OCI-LY7 (cell line): ENCODE measurements around the gene RBM6. TPM values are rescaled to one million over a fixed set of nuclear protein-coding genes. Genes with fewer than 3 reads are reported as not detected.
A peak's percentile ranks its signal among the peaks of the same experiment; 100 is the strongest.
"Not testable (repeated sequence)": the region's sequence is repeated elsewhere in the genome, so short reads cannot be mapped to it uniquely, and the experiment has no call there.

ENCODE experiments used
- BruUV-seq: library from RNA; stranded (reverse); fragments of 400-500 nt; replicated peaks from 2 replicates; lab custom pipeline; 2021; lab: Mats Ljungman, UMichigan
- CTCF ChIA-PET: fragments of 300-600 bp; sonication (Branson Sonifier 250); formaldehyde crosslinking; loops from one replicate; lab custom pipeline; 2022; ENCODE audit warnings: antibody characterized with exemption; ENCODE audit not compliant: unreplicated experiment; lab: Charles Lee
- POLR2A ChIA-PET: fragments of 300-600 bp; sonication (Branson Sonifier 250); formaldehyde crosslinking; loops from one replicate; lab custom pipeline; 2022; ENCODE audit warnings: antibody characterized with exemption; lab: Charles Lee
- DNase-seq: peaks from one replicate; pipeline ENCODE4 v3.0.0-alpha.2; 2015; ENCODE audit warnings: low spot score
- H2AFZ ChIP-seq: fragments of 200-600 bp; sonication (generic), shearing (Covaris generic); 2 replicates; pipeline ENCODE4 v1.6.1; 2014; ENCODE audit warnings: mild to moderate bottlenecking, antibody characterized with exemption, low read length, moderate library complexity
- H3K27ac ChIP-seq: fragments of 200-600 bp; sonication (generic); 2 replicates; pipeline ENCODE4 v1.5.1; 2014; ENCODE audit warnings: mixed run types, low read depth, mild to moderate bottlenecking, moderate library complexity, low read length, inconsistent platforms; ENCODE audit not compliant: poor library complexity, severe bottlenecking
- H3K36me3 ChIP-seq: fragments of 200-600 bp; sonication (generic); 2 replicates; pipeline ENCODE4 v1.6.1; 2014; ENCODE audit warnings: mild to moderate bottlenecking, antibody characterized with exemption, low read length, moderate library complexity, mixed read lengths; ENCODE audit not compliant: insufficient read depth
- H3K4me1 ChIP-seq: fragments of 200-600 bp; sonication (generic); 2 replicates; pipeline ENCODE4 v1.5.1; 2014; ENCODE audit warnings: mild to moderate bottlenecking, low read length; ENCODE audit not compliant: insufficient read depth, poor library complexity, severe bottlenecking
- H3K4me2 ChIP-seq: fragments of 200-600 bp; sonication (generic); 2 replicates; pipeline ENCODE4 v1.6.1; 2014; ENCODE audit warnings: mild to moderate bottlenecking, low read length
- H3K4me3 ChIP-seq: fragments of 200-600 bp; sonication (generic); 2 replicates; pipeline ENCODE4 v1.5.1; 2014; ENCODE audit warnings: mild to moderate bottlenecking, low read depth, low read length; ENCODE audit not compliant: poor library complexity, severe bottlenecking
- H3K79me2 ChIP-seq: fragments of 200-600 bp; sonication (generic); 2 replicates; pipeline ENCODE4 v1.6.1; 2016; ENCODE audit warnings: low read depth, mild to moderate bottlenecking, low read length, moderate library complexity, mixed read lengths; ENCODE audit not compliant: insufficient read depth
- H3K9me2 ChIP-seq: fragments of 200-600 bp; sonication (generic); 2 replicates; pipeline ENCODE4 v1.6.1; 2016; ENCODE audit warnings: mild to moderate bottlenecking, low read length, mixed read lengths; ENCODE audit not compliant: insufficient read depth
- H3K9me3 ChIP-seq: fragments of 200-600 bp; sonication (generic); 2 replicates; pipeline ENCODE4 v1.6.1; 2014; ENCODE audit warnings: mild to moderate bottlenecking, mixed run types, low read length, mixed read lengths
- H4K20me1 ChIP-seq: fragments of 200-600 bp; sonication (generic); 2 replicates; pipeline ENCODE4 v1.6.1; 2014; ENCODE audit warnings: mild to moderate bottlenecking, antibody characterized with exemption, low read length, moderate library complexity, mixed read lengths; ENCODE audit not compliant: insufficient read depth
- EZH2phosphoT487 ChIP-seq: fragments of 200-600 bp; sonication (generic); IDR thresholded peaks from 2 replicates; pipeline ENCODE4 v1.6.1; 2018; ENCODE audit warnings: low read depth, borderline replicate concordance, mild to moderate bottlenecking, mixed run types, antibody characterized with exemption, low read length, moderate library complexity, mixed read lengths
- intact Hi-C: fragments of 100-400 bp; cut with micrococcal nuclease; formaldehyde crosslinking; loops from one replicate; pipeline ENCODE4 v1.10.0; 2022; ENCODE audit not compliant: unreplicated experiment
- total RNA-seq, 2 experiments: library from RNA; depleted of rRNA in 1 of 2; stranded (reverse); fragments of >200 nt in 1 of 2; shearing (Covaris generic) in 1 of 2; gene quantifications; 2 replicates each; pipeline ENCODE4 v1.2.3, GENCODE V29; 2014 to 2022
- TF ChIP-seq, protein P1 (sequence below): fragments of 200-600 bp; sonication (generic); conservative IDR thresholded peaks from 2 replicates; pipeline ENCODE4 v1.5.1; 2014; ENCODE audit warnings: mild to moderate bottlenecking, antibody characterized with exemption, low read length, moderate library complexity, mixed read lengths

RBM6 gene
- total RNA-seq, 2 experiments from 2014 or later = 83.7 to 185 TPM

DNA sequence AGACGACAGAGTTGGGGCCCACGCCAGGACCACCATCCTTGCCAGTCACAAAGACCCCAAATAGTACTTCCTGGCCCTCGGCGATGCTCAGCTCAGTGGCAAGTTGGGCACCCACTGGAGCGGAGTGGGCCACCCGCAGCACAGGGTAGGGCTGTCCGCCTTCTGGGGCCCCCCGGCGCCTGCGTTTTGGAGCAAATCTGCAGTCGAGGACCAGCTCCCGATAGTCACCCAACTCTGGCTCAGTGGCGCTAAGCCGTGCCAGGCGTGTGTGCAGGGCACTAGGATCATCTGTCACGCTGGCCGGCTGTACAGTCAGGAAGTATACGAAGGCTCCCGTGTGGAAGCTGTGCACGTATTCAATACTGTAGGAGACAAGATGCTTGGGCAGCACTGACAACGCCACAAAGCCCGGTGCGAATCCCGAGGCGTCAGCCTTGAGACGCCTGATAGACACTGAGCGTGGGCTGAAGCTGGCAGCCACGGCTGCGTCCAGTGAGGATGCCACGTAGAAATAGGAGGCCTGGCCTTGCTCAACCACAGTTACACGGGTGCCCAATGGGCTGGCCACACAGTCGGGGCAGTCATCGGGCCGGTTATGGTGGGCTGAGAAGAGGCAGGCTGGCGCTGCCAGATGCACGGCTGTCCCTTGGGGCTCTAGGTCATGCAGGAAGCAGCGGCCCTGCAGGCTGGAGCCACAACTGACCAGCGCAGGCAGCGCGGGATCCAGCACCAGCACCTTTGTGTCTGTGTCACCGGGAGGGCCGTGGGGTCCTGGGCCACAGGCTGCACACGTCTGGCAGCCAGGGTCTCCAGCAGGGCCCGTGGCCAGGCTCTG lies 37.2 kb upstream of the RBM6 start:
- peaks cover 27% of the 10 kb centered on the region for H3K4me1 ChIP-seq
- no peaks in the 10 kb centered on the region for H3K79me2 ChIP-seq
- no peaks in the 10 kb centered on the region for H4K20me1 ChIP-seq
- no peaks in the 10 kb centered on the region for H3K9me2 ChIP-seq
- POLR2A ChIA-PET = interaction anchor here (0.5 to 1.4 kb wide), 2 partner anchors 53 to 97 kb away, joined by 3 to 7 read pairs; no protein-coding TSS in a partner anchor
- BruUV-seq = no TSS peak
- DNase-seq = no peak
- no peaks in the 10 kb centered on the region for H3K36me3 ChIP-seq
- TF ChIP-seq, protein P1, sequence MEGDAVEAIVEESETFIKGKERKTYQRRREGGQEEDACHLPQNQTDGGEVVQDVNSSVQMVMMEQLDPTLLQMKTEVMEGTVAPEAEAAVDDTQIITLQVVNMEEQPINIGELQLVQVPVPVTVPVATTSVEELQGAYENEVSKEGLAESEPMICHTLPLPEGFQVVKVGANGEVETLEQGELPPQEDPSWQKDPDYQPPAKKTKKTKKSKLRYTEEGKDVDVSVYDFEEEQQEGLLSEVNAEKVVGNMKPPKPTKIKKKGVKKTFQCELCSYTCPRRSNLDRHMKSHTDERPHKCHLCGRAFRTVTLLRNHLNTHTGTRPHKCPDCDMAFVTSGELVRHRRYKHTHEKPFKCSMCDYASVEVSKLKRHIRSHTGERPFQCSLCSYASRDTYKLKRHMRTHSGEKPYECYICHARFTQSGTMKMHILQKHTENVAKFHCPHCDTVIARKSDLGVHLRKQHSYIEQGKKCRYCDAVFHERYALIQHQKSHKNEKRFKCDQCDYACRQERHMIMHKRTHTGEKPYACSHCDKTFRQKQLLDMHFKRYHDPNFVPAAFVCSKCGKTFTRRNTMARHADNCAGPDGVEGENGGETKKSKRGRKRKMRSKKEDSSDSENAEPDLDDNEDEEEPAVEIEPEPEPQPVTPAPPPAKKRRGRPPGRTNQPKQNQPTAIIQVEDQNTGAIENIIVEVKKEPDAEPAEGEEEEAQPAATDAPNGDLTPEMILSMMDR = no peak
- TF ChIP-seq EZH2phosphoT487 = no peak
- no peak overlapping the region for H3K4me3 ChIP-seq
- H3K4me2 ChIP-seq = peak overlapping the region; percentile 19; the same call in 1 of the 2 replicates
- H2AFZ ChIP-seq = no peak overlapping the region
- H3K9me3 ChIP-seq = no peaks in the 10 kb centered on the region
- CTCF ChIA-PET = no interaction called here
- H3K27ac ChIP-seq = no peak overlapping the region
- intact Hi-C loops = loop anchor here (5.0 kb wide), 1 partner anchor 45 kb away; the partner anchor contains the start of gene TRAIP

DNA sequence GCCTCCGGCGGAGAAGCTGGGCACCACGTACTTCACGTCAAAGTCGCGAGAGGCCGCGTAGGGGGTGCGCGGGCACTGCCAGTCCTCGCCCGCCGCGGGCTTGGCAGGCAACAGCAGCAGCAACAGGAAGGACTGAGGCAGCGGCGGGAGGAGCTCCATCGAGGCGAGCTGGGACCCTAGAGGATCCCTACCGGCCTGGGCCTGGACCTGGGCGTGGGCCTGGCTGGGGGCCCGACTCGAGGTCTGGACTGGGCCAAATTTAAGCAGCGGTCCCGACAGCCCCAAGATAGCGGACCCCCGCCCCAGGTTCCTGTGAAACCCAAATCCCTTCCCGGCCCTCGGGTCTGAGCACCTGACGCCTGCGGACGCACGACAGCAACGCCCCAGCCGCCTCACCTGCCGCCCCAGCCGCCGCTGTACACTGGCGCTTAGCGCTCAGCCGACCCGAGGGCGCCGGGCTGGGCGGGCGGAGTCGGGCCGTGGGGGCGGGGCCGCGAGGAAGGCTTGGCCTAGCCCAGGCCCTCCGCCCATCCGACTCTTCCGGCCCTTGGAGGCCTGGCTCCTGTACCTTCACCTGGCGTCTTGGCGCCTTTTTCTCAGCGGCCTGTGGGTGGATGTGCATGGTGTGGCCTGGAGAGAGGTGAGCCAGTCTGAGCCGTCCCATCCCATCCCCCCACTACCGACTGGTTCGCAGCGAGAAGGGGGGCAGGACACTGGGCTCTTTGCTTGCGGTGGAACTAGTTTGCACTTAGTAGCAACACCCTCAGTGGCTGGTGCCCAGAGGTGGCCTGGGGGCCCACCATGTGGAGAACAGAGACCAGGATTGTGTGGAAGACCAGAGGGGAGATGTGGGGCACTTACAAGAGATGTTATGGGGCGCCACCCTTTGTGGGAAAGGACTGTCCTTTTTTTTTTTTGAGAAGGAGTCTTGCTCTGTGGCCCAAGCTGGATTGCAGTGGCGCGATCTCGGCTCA lies 36.2 kb upstream of the RBM6 start, which contains the start of gene MST1R:
TSS of gene MST1R (minus strand) at position 423 of the 974 bp plus-strand sequence. CDS start at position 159, 264 bp downstream.
- Histone ChIP-seq H3K9me2 (no peaks in the 10 kb centered on the region), H3K79me2 (no peaks in the 10 kb centered on the region), H3K4me1 (peaks cover 27% of the 10 kb centered on the region), H3K36me3 (0 out of 2 replicates have a peak, but pooled peaks cover 2% of the 10 kb centered on the region), H4K20me1 (no peaks in the 10 kb centered on the region), H3K9me3 (no peaks in the 10 kb centered on the region), H3K27ac (no peak within 1 kb of the TSS), H2AFZ (no peak within 1 kb of the TSS), H3K4me3 (no peak within 1 kb of the TSS), H3K4me2 (peak within 1 kb of the TSS; percentile 19; the same call in 1 of the 2 replicates)
- TF ChIP-seq, protein P1 = no peak
- no peak for TF ChIP-seq EZH2phosphoT487
- POLR2A ChIA-PET = interaction anchor here (0.7 kb wide), 1 partner anchor 1663 kb away, joined by 3 read pairs; no protein-coding TSS in a partner anchor
- intact Hi-C loops = loop anchor here (5.0 kb wide), 1 partner anchor 46 kb away; the partner anchor contains the start of gene TRAIP
- CTCF ChIA-PET = no interaction called here
- BruUV-seq = no TSS peak
- no peak for DNase-seq

DNA sequence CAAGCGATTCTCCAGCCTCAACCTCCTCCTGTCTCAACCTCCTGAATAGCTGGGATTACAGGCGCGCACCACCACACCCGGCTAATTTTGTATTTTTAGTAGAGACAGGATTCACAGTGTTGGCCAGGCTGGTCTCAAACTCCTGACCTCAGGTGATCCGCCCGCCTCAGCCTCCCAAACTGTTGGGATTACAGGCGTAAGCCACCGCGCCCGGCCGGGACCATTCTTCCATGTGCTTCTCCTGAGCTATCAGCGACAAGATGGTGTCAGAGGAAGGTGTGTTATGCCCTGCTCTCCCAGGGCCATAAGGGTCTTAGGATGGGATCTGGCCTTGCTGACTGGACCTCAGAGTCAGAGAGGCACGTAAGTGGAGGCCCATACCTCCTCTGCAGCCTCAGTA lies 35.5 kb upstream of the RBM6 start:
- H3K9me3 ChIP-seq, DNase-seq, H3K27ac ChIP-seq, BruUV-seq, H4K20me1 ChIP-seq, H3K4me3 ChIP-seq, H2AFZ ChIP-seq, H3K9me2 ChIP-seq, H3K36me3 ChIP-seq, H3K4me2 ChIP-seq, H3K79me2 ChIP-seq, CTCF ChIA-PET: not testable (repeated sequence)
- POLR2A ChIA-PET = interaction anchor here (0.7 kb wide), 1 partner anchor 1662 kb away, joined by 3 read pairs; no protein-coding TSS in a partner anchor
- intact Hi-C loops = loop anchor here (5.0 kb wide), 1 partner anchor 47 kb away; the partner anchor contains the start of gene TRAIP
- H3K4me1 ChIP-seq = peaks cover 27% of the 10 kb centered on the region
